Immature natural killer cell (primary cell): Measurements from ENCODE around the gene MCL1. TPM values are rescaled to one million over a fixed set of nuclear protein-coding genes. Genes with fewer than 3 reads are reported as not detected.
"Not testable (repeated sequence)": the region's sequence is repeated elsewhere in the genome, so short reads cannot be mapped to it uniquely, and the experiment has no call there.

ENCODE experiments used
- DNase-seq, 3 donors: peaks; one replicate each; pipeline ENCODE4 v3.0.0; 2022; ENCODE audit warnings: mixed read lengths in 1 of 3
- H3K27ac Mint-ChIP-seq, 6 donors: one replicate each; pipeline ENCODE4 v1.8.0; 2020; ENCODE audit warnings: mixed read lengths in 6 of 6, mild to moderate bottlenecking in 5 of 6, inconsistent platforms in 4 of 6, moderate library complexity in 3 of 6
- H3K27me3 Mint-ChIP-seq, 3 donors: one replicate each; pipeline ENCODE4 v1.8.0; 2020 to 2021; ENCODE audit warnings: low read depth in 3 of 3, mild to moderate bottlenecking in 3 of 3, mixed read lengths in 3 of 3, moderate library complexity in 3 of 3, inconsistent platforms in 1 of 3
- H3K36me3 Mint-ChIP-seq, 3 donors: one replicate each; pipeline ENCODE4 v1.8.0; 2020; ENCODE audit warnings: mixed read lengths in 3 of 3, inconsistent platforms in 2 of 3, mild to moderate bottlenecking in 2 of 3
- H3K4me1 Mint-ChIP-seq, 2 donors: one replicate each; pipeline ENCODE4 v1.8.0; 2020; ENCODE audit warnings: inconsistent platforms in 2 of 2, mild to moderate bottlenecking in 2 of 2, mixed read lengths in 2 of 2, moderate library complexity in 1 of 2
- H3K4me3 Mint-ChIP-seq, 5 donors: one replicate each; pipeline ENCODE4 v1.8.0; 2020; ENCODE audit warnings: mild to moderate bottlenecking in 5 of 5, mixed read lengths in 5 of 5, inconsistent platforms in 3 of 5, moderate library complexity in 3 of 5
- H3K9me3 Mint-ChIP-seq, 6 donors: one replicate each; pipeline ENCODE4 v1.8.0; 2020; ENCODE audit warnings: mild to moderate bottlenecking in 6 of 6, mixed read lengths in 6 of 6, inconsistent platforms in 4 of 6, moderate library complexity in 3 of 6
- polyA plus RNA-seq, 3 donors: library from polyadenylated mRNA; unstranded; fragments of 300-500 nt; fragmentation: Illumina TruSeq; gene quantifications; one replicate each; pipeline ENCODE4 v1.2.3, GENCODE V29; 2021

MCL1 gene
- polyA plus RNA-seq, 3 donors from 2014 or later: 44.2 to 113 (median 73.0) TPM

GRCh38 chr1:150582371-150582770, 3.0 kb upstream of the MCL1 start:
- peaks cover 11 to 24% (median 19%) of the 10 kb centered on the region in 3 donors for H3K27me3 Mint-ChIP-seq
- peak overlapping the region in 4 of 6 donors; percentile 25 to 76 (median 37) for H3K27ac Mint-ChIP-seq
- peaks cover 20 to 21% of the 10 kb centered on the region in 2 donors for H3K4me1 Mint-ChIP-seq
- H3K4me3 Mint-ChIP-seq: no peak overlapping the region
- no peak for DNase-seq
- peaks cover 0 to 2% (median 0%) of the 10 kb centered on the region in 6 donors for H3K9me3 Mint-ChIP-seq
- peaks cover 16 to 23% (median 16%) of the 10 kb centered on the region in 3 donors for H3K36me3 Mint-ChIP-seq

GRCh38 chr1:150581962-150582361, 2.6 kb upstream of the MCL1 start:
- not testable (repeated sequence) for H3K4me3 Mint-ChIP-seq, H3K9me3 Mint-ChIP-seq, DNase-seq
- H3K27ac Mint-ChIP-seq: peak overlapping the region in 2 of 6 donors; percentile 21 to 46
- H3K4me1 Mint-ChIP-seq: peaks cover 24 to 25% of the 10 kb centered on the region in 2 donors
- peaks cover 20 to 27% (median 20%) of the 10 kb centered on the region in 3 donors for H3K36me3 Mint-ChIP-seq
- H3K27me3 Mint-ChIP-seq: peaks cover 11 to 28% (median 22%) of the 10 kb centered on the region in 3 donors

- H3K27ac Mint-ChIP-seq, H3K9me3 Mint-ChIP-seq, DNase-seq, H3K4me3 Mint-ChIP-seq: not testable (repeated sequence)
- Mint-ChIP-seq H3K4me1 (peaks cover 29 to 30% of the 10 kb centered on the region in 2 donors), H3K36me3 (peaks cover 25 to 31% (median 25%) of the 10 kb centered on the region in 3 donors), H3K27me3 (peaks cover 11 to 29% (median 25%) of the 10 kb centered on the region in 3 donors)
Observed at GRCh38 chr1:150581437-150581836, 2.0 kb upstream of the MCL1 start.

GRCh38 chr1:150580966-150581365, 1.6 kb upstream of the MCL1 start:
- H3K4me1 Mint-ChIP-seq: peaks cover 33 to 34% of the 10 kb centered on the region in 2 donors
- peaks cover 11 to 27% (median 25%) of the 10 kb centered on the region in 3 donors for H3K27me3 Mint-ChIP-seq
- H3K4me3 Mint-ChIP-seq: peak overlapping the region in 4 of 5 donors; percentile 78 to 99 (median 84)

GRCh38 chr1:150579945-150580642, 684 bp upstream of the MCL1 start:
- Mint-ChIP-seq H3K9me3 (no peaks in the 10 kb centered on the region), H3K27ac (peak overlapping the region; percentile 93 to 99 (median 96)), H3K4me3 (peak overlapping the region; percentile 78 to 99 (median 85)), H3K27me3 (peaks cover 11 to 31% (median 27%) of the 10 kb centered on the region in 3 donors), H3K36me3 (peaks cover 37 to 41% (median 39%) of the 10 kb centered on the region in 3 donors), H3K4me1 (peaks cover 42 to 43% of the 10 kb centered on the region in 2 donors)
- no peak for DNase-seq

More at GRCh38 chr1:150580966-150581365, 1.6 kb upstream of the MCL1 start:
- not testable (repeated sequence) for DNase-seq, H3K9me3 Mint-ChIP-seq
- H3K27ac Mint-ChIP-seq: peak overlapping the region; percentile 93 to 99 (median 96)
- peaks cover 30 to 36% (median 30%) of the 10 kb centered on the region in 3 donors for H3K36me3 Mint-ChIP-seq

- Mint-ChIP-seq H3K36me3 (peaks cover 44 to 52% (median 48%) of the 10 kb centered on the region in 3 donors), H3K27me3 (peaks cover 11 to 37% (median 35%) of the 10 kb centered on the region in 3 donors), H3K4me1 (peaks cover 56 to 59% of the 10 kb centered on the region in 2 donors), H3K4me3 (peak overlapping the region; percentile 96 to 99 (median 98)), H3K9me3 (no peaks in the 10 kb centered on the region), H3K27ac (peak overlapping the region; percentile 89 to 98 (median 96))
- DNase-seq: peak; percentile 46 to 60 (median 56)
Observed at GRCh38 chr1:150578272-150579109, 919 bp downstream of the MCL1 start.

- Mint-ChIP-seq H3K27me3 (peaks cover 11 to 45% (median 35%) of the 10 kb centered on the region in 3 donors), H3K9me3 (no peaks in the 10 kb centered on the region), H3K4me3 (peak overlapping the region; percentile 96 to 99 (median 98)), H3K36me3 (peaks cover 49 to 56% (median 54%) of the 10 kb centered on the region in 3 donors), H3K4me1 (peaks cover 64 to 67% of the 10 kb centered on the region in 2 donors), H3K27ac (peak overlapping the region; percentile 89 to 98 (median 96))
- peak in 2 of 3 donors; percentile 55 to 59 for DNase-seq
Observed at GRCh38 chr1:150577557-150578271, 1.7 kb downstream of the MCL1 start.

- Mint-ChIP-seq H3K36me3 (peaks cover 50 to 60% (median 54%) of the 10 kb centered on the region in 3 donors), H3K27ac (peak overlapping the region; percentile 89 to 98 (median 96)), H3K4me1 (peaks cover 70 to 72% of the 10 kb centered on the region in 2 donors), H3K27me3 (peaks cover 11 to 48% (median 35%) of the 10 kb centered on the region in 3 donors), H3K9me3 (no peaks in the 10 kb centered on the region), H3K4me3 (peak overlapping the region; percentile 96 to 99 (median 98))
- DNase-seq: no peak
Observed at GRCh38 chr1:150576794-150577556, 2.4 kb downstream of the MCL1 start.

- no peak for DNase-seq
- Mint-ChIP-seq H3K9me3 (no peaks in the 10 kb centered on the region), H3K27ac (peak overlapping the region; percentile 89 to 98 (median 96)), H3K36me3 (peaks cover 50 to 60% (median 54%) of the 10 kb centered on the region in 3 donors), H3K27me3 (peaks cover 11 to 50% (median 35%) of the 10 kb centered on the region in 3 donors), H3K4me3 (peak overlapping the region; percentile 96 to 99 (median 98)), H3K4me1 (peaks cover 72% of the 10 kb centered on the region in 2 donors)
Observed at GRCh38 chr1:150576367-150576711, 3.1 kb downstream of the MCL1 start.

GRCh38 chr1:150575518-150576366, 3.7 kb downstream of the MCL1 start:
- peak overlapping the region; percentile 96 to 99 (median 98) for H3K4me3 Mint-ChIP-seq
- peaks cover 11 to 56% (median 35%) of the 10 kb centered on the region in 3 donors for H3K27me3 Mint-ChIP-seq
- peak overlapping the region; percentile 81 to 98 (median 94) for H3K27ac Mint-ChIP-seq
- no peaks in the 10 kb centered on the region for H3K9me3 Mint-ChIP-seq
- H3K36me3 Mint-ChIP-seq: peaks cover 50 to 60% (median 54%) of the 10 kb centered on the region in 3 donors
- peaks cover 75 to 76% of the 10 kb centered on the region in 2 donors for H3K4me1 Mint-ChIP-seq
- no peak for DNase-seq

GRCh38 chr1:150575072-150575489, 4.3 kb downstream of the MCL1 start:
- DNase-seq: no peak
- H3K36me3 Mint-ChIP-seq: peaks cover 52 to 63% (median 54%) of the 10 kb centered on the region in 3 donors
- peaks cover 13 to 59% (median 37%) of the 10 kb centered on the region in 3 donors for H3K27me3 Mint-ChIP-seq
- H3K4me3 Mint-ChIP-seq: peak overlapping the region; percentile 96 to 99 (median 98)
- peaks cover 75 to 76% of the 10 kb centered on the region in 2 donors for H3K4me1 Mint-ChIP-seq
- no peaks in the 10 kb centered on the region for H3K9me3 Mint-ChIP-seq
- peak overlapping the region; percentile 81 to 98 (median 94) for H3K27ac Mint-ChIP-seq
